K562 (cell line): ENCODE measurements around the gene IL4I1. TPM values are rescaled to one million over a fixed set of nuclear protein-coding genes. Genes with fewer than 3 reads are reported as not detected.

ENCODE experiments used
- BHLHE40 ChIP-seq: IDR thresholded peaks from 2 replicates; pipeline ENCODE4 v1.6.1; 2011; ENCODE audit warnings: low read length, improper control_type of control experiment
- DDX20 ChIP-seq: fragments of 450-650 bp; IDR thresholded peaks from 2 replicates; pipeline ENCODE4 v1.6.1; 2016; ENCODE audit warnings: missing genetic modification characterization, low read depth, mild to moderate bottlenecking, missing compliant biosample characterization, moderate library complexity
- ELF4 ChIP-seq: fragments of 450-650 bp; formaldehyde crosslinking; IDR thresholded peaks from 2 replicates; pipeline ENCODE4 v1.4.0; 2022; ENCODE audit warnings: missing genetic modification characterization
- FOXP1 ChIP-seq: sonication (generic); formaldehyde crosslinking; IDR thresholded peaks from 2 replicates; pipeline ENCODE4 v1.8.0; 2022; ENCODE audit warnings: mild to moderate bottlenecking, missing genetic modification reagents
- HDGF ChIP-seq: fragments of 450-650 bp; IDR thresholded peaks from 2 replicates; pipeline ENCODE4 v1.6.1; 2016
- HOXB6 ChIP-seq: fragments of 250-450 bp; sonication (Bioruptor Pico); IDR thresholded peaks from 2 replicates; pipeline ENCODE4 v1.5.1; 2022; ENCODE audit warnings: mild to moderate bottlenecking, borderline replicate concordance
- KAT7 ChIP-seq: sonication (generic); formaldehyde crosslinking; IDR thresholded peaks from 2 replicates; pipeline ENCODE4 v1.8.0; 2022; ENCODE audit warnings: missing genetic modification reagents, mild to moderate bottlenecking, borderline replicate concordance
- KDM1A ChIP-seq, 2 experiments: fragments of 450-650 bp; IDR thresholded peaks; 2 replicates each; pipeline ENCODE4 v1.6.1; 2016; ENCODE audit warnings: mild to moderate bottlenecking in 2 of 2
- KDM2B ChIP-seq: fragments of 250-450 bp; sonication (Bioruptor Pico); IDR thresholded peaks from 2 replicates; pipeline ENCODE4 v1.8.0; 2021; ENCODE audit warnings: mild to moderate bottlenecking, moderate library complexity
- KLF6 ChIP-seq: fragments of 250-450 bp; sonication (Bioruptor Pico); IDR thresholded peaks from 2 replicates; pipeline ENCODE4 v1.4.0; 2020; ENCODE audit warnings: mild to moderate bottlenecking, moderate library complexity, borderline replicate concordance
- LCOR ChIP-seq: sonication (generic); formaldehyde crosslinking; IDR thresholded peaks from 2 replicates; pipeline ENCODE4 v1.8.0; 2022; ENCODE audit warnings: mild to moderate bottlenecking, missing genetic modification reagents
- MAZ ChIP-seq, 2 experiments: fragments of 450-650 bp in 1 of 2; sonication (generic) in 1 of 2; formaldehyde crosslinking; IDR thresholded peaks in 1 of 2; conservative IDR thresholded peaks in 1 of 2; 2 replicates each; pipeline versions ENCODE4 v1.4.0 to v1.5.0; 2020; ENCODE audit warnings: mild to moderate bottlenecking in 1 of 2, missing genetic modification reagents in 1 of 2
- MTF1 ChIP-seq: fragments of 250-450 bp; sonication (Bioruptor Pico); IDR thresholded peaks from 2 replicates; pipeline ENCODE4 v1.9.0; 2021; ENCODE audit warnings: moderate library complexity, mild to moderate bottlenecking, inconsistent platforms, borderline replicate concordance
- NELFE ChIP-seq: IDR thresholded peaks from 2 replicates; pipeline ENCODE4 v1.6.1; 2011; ENCODE audit warnings: mild to moderate bottlenecking; ENCODE audit not compliant: insufficient read depth, insufficient read length
- PCBP1 ChIP-seq: fragments of 200-400 bp; formaldehyde crosslinking; IDR thresholded peaks from 2 replicates; pipeline ENCODE4 v1.6.1; 2018; ENCODE audit warnings: mild to moderate bottlenecking, low read depth, low read length; ENCODE audit not compliant: poor library complexity, severe bottlenecking
- POLR3G ChIP-seq: IDR thresholded peaks from 2 replicates; pipeline ENCODE4 v1.6.1; 2011; ENCODE audit not compliant: insufficient read length, insufficient replicate concordance; ENCODE audit errors: extremely low read depth
- RBM25 ChIP-seq: fragments of 200-400 bp; formaldehyde crosslinking; IDR thresholded peaks from 2 replicates; pipeline ENCODE4 v1.6.1; 2018; ENCODE audit warnings: low read length, low read depth, moderate library complexity; ENCODE audit not compliant: severe bottlenecking
- SIN3B ChIP-seq: fragments of 450-650 bp; IDR thresholded peaks from 2 replicates; pipeline ENCODE4 v1.6.1; 2017; ENCODE audit warnings: low read depth, mild to moderate bottlenecking, moderate library complexity
- SP1 ChIP-seq: sonication (generic); formaldehyde crosslinking; IDR thresholded peaks from 2 replicates; pipeline ENCODE4 v1.8.1; 2022; ENCODE audit warnings: mild to moderate bottlenecking, missing genetic modification reagents
- TAF1 ChIP-seq: IDR thresholded peaks from 2 replicates; pipeline ENCODE4 v1.6.1; 2011; ENCODE audit warnings: mild to moderate bottlenecking, low read length, moderate library complexity; ENCODE audit not compliant: insufficient read depth, control insufficient read depth, severe bottlenecking; ENCODE audit errors: extremely low read depth
- ZFX ChIP-seq: sonication (generic); formaldehyde crosslinking; IDR thresholded peaks from 2 replicates; pipeline ENCODE4 v1.8.0; 2022; ENCODE audit warnings: mild to moderate bottlenecking, missing genetic modification reagents, moderate library complexity
- ZNF124 ChIP-seq: sonication (generic); formaldehyde crosslinking; IDR thresholded peaks from 2 replicates; pipeline ENCODE4 v1.8.1; 2022; ENCODE audit warnings: missing genetic modification reagents
- ZNF232 ChIP-seq: sonication (generic); formaldehyde crosslinking; IDR thresholded peaks from 2 replicates; pipeline ENCODE4 v1.8.0; 2022; ENCODE audit warnings: mild to moderate bottlenecking, missing genetic modification reagents
- ZNF778 ChIP-seq: fragments of 450-650 bp; formaldehyde crosslinking; IDR thresholded peaks from 2 replicates; pipeline ENCODE4 v1.4.0; 2020; ENCODE audit warnings: mild to moderate bottlenecking, moderate library complexity
- polyA plus RNA-seq, 8 experiments: library from polyadenylated mRNA; depleted of rRNA in 4 of 8; stranded (reverse) in 5 of 8; unstranded in 3 of 8; fragments of >200 nt; fragmentation: Nextera tagmentation in 2 of 8; fragmentation: Illumina TruSeq in 1 of 8; extraction: Ambion mirVana in 2 of 8; extraction: Trizol in 1 of 8; gene quantifications; 2 replicates each; pipeline versions ENCODE4 v1.2.1 to v1.2.3, GENCODE V29; 2011 to 2014; ENCODE audit warnings: inconsistent platforms in 1 of 8, missing spikeins in 1 of 8
- total RNA-seq, 7 experiments: library from RNA; depleted of rRNA in 6 of 7; stranded (reverse); fragments of >200 nt in 6 of 7; fragmentation: Illumina TruSeq in 2 of 7; extraction: Trizol in 2 of 7; gene quantifications; 2 replicates each; pipeline versions ENCODE4 v1.2.1 to v1.2.3, GENCODE V29; 2011 to 2021; ENCODE audit warnings: low replicate concordance in 1 of 7
- TF ChIP-seq, protein P1 (sequence below): fragments of 250-450 bp; sonication (Bioruptor Pico); IDR thresholded peaks from 2 replicates; pipeline ENCODE4 v1.5.1; 2021; ENCODE audit warnings: mild to moderate bottlenecking
- TF ChIP-seq, protein P2 (sequence below): fragments of 250-450 bp; sonication (Bioruptor Pico); IDR thresholded peaks from 2 replicates; pipeline ENCODE4 v1.8.0; 2021; ENCODE audit warnings: borderline replicate concordance, mild to moderate bottlenecking, moderate library complexity; ENCODE audit not compliant: poor library complexity, severe bottlenecking
- TF ChIP-seq, protein P3 (sequence below): fragments of 250-450 bp; sonication (Bioruptor Pico); IDR thresholded peaks from 2 replicates; pipeline ENCODE4 v1.8.0; 2022; ENCODE audit warnings: moderate library complexity, mild to moderate bottlenecking, inconsistent platforms

IL4I1 gene
- total and polyA plus RNA-seq, 9 of the 15 experiments (the other 6 are each of a cell fraction or from before 2014, with no cell fraction given) = 0.06 to 0.95 (median 0.43) TPM; not detected in 2

DNA sequence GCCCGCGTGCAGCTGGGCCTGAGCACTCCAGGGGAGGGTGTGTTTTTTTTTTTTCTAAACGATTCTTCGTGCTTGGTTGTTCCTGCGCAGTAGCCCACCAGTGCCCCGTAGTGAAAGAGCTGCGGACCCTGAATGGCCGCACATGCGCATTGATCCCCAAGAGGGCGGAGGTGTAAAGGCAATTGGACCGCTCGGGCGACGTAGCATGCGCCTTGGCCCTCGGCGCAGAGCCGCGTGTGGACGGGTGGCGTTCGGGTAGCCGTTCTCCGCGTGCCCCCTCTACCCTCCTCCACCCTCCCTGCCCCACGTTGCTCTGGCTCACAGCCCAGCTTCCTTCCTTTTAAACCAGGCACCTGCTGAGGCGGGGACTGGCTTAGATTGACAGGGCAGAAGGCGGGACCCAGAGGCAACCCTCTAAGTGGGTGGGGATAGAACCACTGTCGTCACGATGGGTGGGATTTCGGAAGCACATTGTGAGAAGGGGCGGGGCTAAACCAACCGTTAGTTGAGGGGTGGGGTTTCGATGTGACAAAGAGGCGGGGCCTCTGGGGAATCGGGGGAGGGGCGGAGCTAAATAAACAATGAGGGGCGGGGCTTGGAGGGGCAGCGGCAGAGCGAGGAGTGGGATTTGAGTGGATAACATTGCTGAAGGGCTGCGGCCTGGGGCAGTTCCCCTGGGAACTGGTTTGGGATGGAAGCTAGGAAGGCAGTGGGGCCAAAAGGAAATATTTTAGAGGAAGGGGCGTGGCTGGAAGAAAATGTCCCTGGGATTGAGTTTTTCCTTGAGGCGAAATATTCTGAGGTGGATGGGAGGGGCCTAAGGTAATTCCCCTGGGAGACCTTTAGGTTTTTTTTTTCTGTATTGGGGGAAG, 33.2 kb upstream of the IL4I1 start (continued):
- TF ChIP-seq ZNF778 (CRISPR knock-in tag) = no peak
- peak; percentile 81 for TF ChIP-seq BHLHE40
- peak; percentile 43 for TF ChIP-seq PCBP1
- peak; percentile 21; the same call in 1 of the 2 replicates for TF ChIP-seq HOXB6
- TF ChIP-seq HDGF = peak; percentile 75; the same call in 1 of the 2 replicates
- TF ChIP-seq NELFE = peak; percentile 54
- 0 out of 2 replicates have a peak, but pooled peaks have one; percentile 16 for TF ChIP-seq MTF1 (CRISPR knock-in tag)
- 0 out of 2 replicates have a peak, but pooled peaks have one; percentile 52 for TF ChIP-seq ELF4 (CRISPR knock-in tag)
- no peak for TF ChIP-seq RBM25
- no peak; the same call in 1 of the 2 replicates for TF ChIP-seq SIN3B
- peak; percentile 14 for TF ChIP-seq SP1 (CRISPR knock-in tag)
- TF ChIP-seq MAZ (CRISPR knock-in tag; conservative IDR thresholded peaks at IDR 0.05 in 1 of 2, IDR thresholded peaks at IDR 0.05 in 1 of 2) = peak in 1 of 2 experiments; percentile 45; a peak in 2 of 4 replicates
- TF ChIP-seq DDX20 (tag) = no peak
- TF ChIP-seq POLR3G = no peak
- peak; percentile 64 for TF ChIP-seq TAF1
- no peak for TF ChIP-seq FOXP1
- TF ChIP-seq, protein P1, sequence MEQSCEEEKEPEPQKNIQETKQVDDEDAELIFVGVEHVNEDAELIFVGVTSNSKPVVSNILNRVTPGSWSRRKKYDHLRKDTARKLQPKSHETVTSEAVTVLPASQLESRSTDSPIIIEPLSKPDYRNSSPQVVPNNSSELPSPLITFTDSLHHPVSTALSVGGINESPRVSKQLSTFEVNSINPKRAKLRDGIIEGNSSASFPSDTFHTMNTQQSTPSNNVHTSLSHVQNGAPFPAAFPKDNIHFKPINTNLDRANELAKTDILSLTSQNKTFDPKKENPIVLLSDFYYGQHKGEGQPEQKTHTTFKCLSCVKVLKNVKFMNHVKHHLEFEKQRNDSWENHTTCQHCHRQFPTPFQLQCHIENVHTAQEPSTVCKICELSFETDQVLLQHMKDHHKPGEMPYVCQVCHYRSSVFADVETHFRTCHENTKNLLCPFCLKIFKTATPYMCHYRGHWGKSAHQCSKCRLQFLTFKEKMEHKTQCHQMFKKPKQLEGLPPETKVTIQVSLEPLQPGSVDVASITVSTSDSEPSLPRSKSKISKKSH (CRISPR knock-in tag) = no peak
- TF ChIP-seq KAT7 (CRISPR knock-in tag) = peak; percentile 96
- no peak for TF ChIP-seq KDM1A (IDR thresholded peaks at IDR 0.05)
- no peak for TF ChIP-seq ZNF232 (CRISPR knock-in tag)
- no peak; the same call in 1 of the 2 replicates for TF ChIP-seq LCOR (CRISPR knock-in tag)
- peak; percentile 72; the same call in 1 of the 2 replicates for TF ChIP-seq ZFX (CRISPR knock-in tag)
- TF ChIP-seq, protein P2, sequence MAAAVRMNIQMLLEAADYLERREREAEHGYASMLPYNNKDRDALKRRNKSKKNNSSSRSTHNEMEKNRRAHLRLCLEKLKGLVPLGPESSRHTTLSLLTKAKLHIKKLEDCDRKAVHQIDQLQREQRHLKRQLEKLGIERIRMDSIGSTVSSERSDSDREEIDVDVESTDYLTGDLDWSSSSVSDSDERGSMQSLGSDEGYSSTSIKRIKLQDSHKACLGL (CRISPR knock-in tag) = peak; percentile 21
- TF ChIP-seq, protein P3, sequence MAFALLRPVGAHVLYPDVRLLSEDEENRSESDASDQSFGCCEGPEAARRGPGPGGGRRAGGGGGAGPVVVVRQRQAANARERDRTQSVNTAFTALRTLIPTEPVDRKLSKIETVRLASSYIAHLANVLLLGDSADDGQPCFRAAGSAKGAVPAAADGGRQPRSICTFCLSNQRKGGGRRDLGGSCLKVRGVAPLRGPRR (CRISPR knock-in tag) = no peak
- TF ChIP-seq ZNF124 = no peak
- TF ChIP-seq KDM2B (CRISPR knock-in tag) = no peak
- TF ChIP-seq KLF6 (CRISPR knock-in tag) = no peak
